Ramos (cell line): ENCODE data around the gene ASB1.
"Not testable (repeated sequence)": the region's sequence is repeated elsewhere in the genome, so short reads cannot be mapped to it uniquely, and the experiment has no call there.

Source experiments
- in situ Hi-C: fragments of 300-500 bp; cut with MboI; formaldehyde crosslinking; loops from one replicate; pipeline ENCODE4 v1.14.3; 2022; ENCODE audit warnings: low sequenced_read_pairs; ENCODE audit not compliant: unreplicated experiment

ASB1 gene

GRCh38 chr2:238441262-238442114 lies 14.8 kb downstream of the ASB1 start:
- in situ Hi-C loops, result no loop called here

- in situ Hi-C loops, result not testable (repeated sequence)
These were observed 15.5 kb downstream of the ASB1 start for GRCh38 chr2:238442257-238442656.

GRCh38 chr2:238444242-238444641 lies 17.5 kb downstream of the ASB1 start:
- in situ Hi-C loops, result no loop called here

GRCh38 chr2:238445409-238446190 lies 18.9 kb downstream of the ASB1 start:
- in situ Hi-C loops, result no loop called here

GRCh38 chr2:238446371-238446770 lies 19.6 kb downstream of the ASB1 start:
- in situ Hi-C loops, result no loop called here

- in situ Hi-C loops, result no loop called here
These were observed 21.6 kb downstream of the ASB1 start for GRCh38 chr2:238448031-238448955.

- in situ Hi-C loops, result no loop called here
These were observed 22.5 kb downstream of the ASB1 start for GRCh38 chr2:238449241-238449640.

- in situ Hi-C loops, result no loop called here
These were observed 23.2 kb downstream of the ASB1 start for GRCh38 chr2:238449909-238450417.

GRCh38 chr2:238450440-238450861 lies 23.7 kb downstream of the ASB1 start:
- in situ Hi-C loops, result no loop called here

GRCh38 chr2:238453842-238454241 lies 27.1 kb downstream of the ASB1 start:
- in situ Hi-C loops, result no loop called here

- in situ Hi-C loops, result no loop called here
These were observed 29.7 kb downstream of the ASB1 start for GRCh38 chr2:238456449-238456848.

GRCh38 chr2:238456970-238457926 lies 30.5 kb downstream of the ASB1 start:
- in situ Hi-C loops, result no loop called here

- in situ Hi-C loops, result no loop called here
These were observed 31.2 kb downstream of the ASB1 start for GRCh38 chr2:238457927-238458324.

GRCh38 chr2:238458651-238459050 lies 31.9 kb downstream of the ASB1 start:
- in situ Hi-C loops, result no loop called here

- in situ Hi-C loops, result no loop called here
These were observed 32.4 kb downstream of the ASB1 start for GRCh38 chr2:238459081-238459629.

GRCh38 chr2:238461051-238461450 lies 34.3 kb downstream of the ASB1 start:
- in situ Hi-C loops, result no loop called here

GRCh38 chr2:238461491-238461890 lies 34.8 kb downstream of the ASB1 start:
- in situ Hi-C loops, result no loop called here

- in situ Hi-C loops, result no loop called here
These were observed 35.2 kb downstream of the ASB1 start for GRCh38 chr2:238461916-238462315.
